NCI-H2171 (cell line): ENCODE measurements around the gene IGSF9.
"Not testable (repeated sequence)": the region's sequence is repeated elsewhere in the genome, so short reads cannot be mapped to it uniquely, and the experiment has no call there.

Experiments used
- DNase-seq: peaks from one replicate; lab custom pipeline; 2025; lab: John Stamatoyannopoulos, UW

Gene IGSF9

GRCh38 chr1:159920202-159920601 is 25.2 kb downstream of the IGSF9 start:
- no peak for DNase-seq

GRCh38 chr1:159919236-159919865 is 26.1 kb downstream of the IGSF9 start:
- no peak for DNase-seq

GRCh38 chr1:159918352-159919200 is 26.8 kb downstream of the IGSF9 start:
- DNase-seq, result no peak

GRCh38 chr1:159917533-159918351 is 27.7 kb downstream of the IGSF9 start:
- no peak for DNase-seq

GRCh38 chr1:159916242-159917051 is 29.0 kb downstream of the IGSF9 start:
- DNase-seq, result no peak

GRCh38 chr1:159915571-159916241 is 29.7 kb downstream of the IGSF9 start:
- no peak for DNase-seq

GRCh38 chr1:159914252-159915018 is 31.0 kb downstream of the IGSF9 start:
- DNase-seq, result no peak

- no peak for DNase-seq
Observed at GRCh38 chr1:159913451-159914192, 31.8 kb downstream of the IGSF9 start.

GRCh38 chr1:159911326-159912070 is 33.9 kb downstream of the IGSF9 start:
- no peak for DNase-seq

GRCh38 chr1:159908031-159908940 is 37.1 kb downstream of the IGSF9 start:
- DNase-seq, result no peak

- no peak for DNase-seq
Observed at GRCh38 chr1:159906960-159907359, 38.5 kb downstream of the IGSF9 start.

GRCh38 chr1:159904036-159904435 is 41.4 kb downstream of the IGSF9 start:
- DNase-seq, result not testable (repeated sequence)

GRCh38 chr1:159902541-159902940 is 42.9 kb downstream of the IGSF9 start:
- no peak for DNase-seq

- no peak for DNase-seq
Observed at GRCh38 chr1:159900755-159901360, 44.6 kb downstream of the IGSF9 start.

- peak; percentile 79 for DNase-seq
Observed at GRCh38 chr1:159900086-159900680, 45.2 kb downstream of the IGSF9 start, which contains the start of gene CFAP45. TSS of gene CFAP45 (minus strand) at chr1:159900165. CDS start at chr1:159900098, 67 bp downstream.

- DNase-seq, result not testable (repeated sequence)
Observed at GRCh38 chr1:159899634-159900033, 45.8 kb downstream of the IGSF9 start.

- DNase-seq, result no peak
Observed at GRCh38 chr1:159898527-159898926, 46.9 kb downstream of the IGSF9 start.
